ENCODE data around the gene MSL3B.

MSL3B gene

GRCh38 chr2:233854241-233854981 is 13.8 kb downstream of the MSL3B start, which contains the start of gene HJURP:
TSS of gene HJURP (minus strand) at chr2:233854535. CDS start at chr2:233854500, 35 bp downstream.
- TF ChIP-seq CTCF (IDR thresholded peaks at IDR 0.05; ENCODE audit: low read depth, low read length, missing control alignments) = no peak
- peak; percentile 86 for DNase-seq (ENCODE audit: extremely low read depth, low read depth)
- H3K4me3 ChIP-seq (replicated peaks; ENCODE audit: low read depth, low read length) = peak within 1 kb of the TSS; percentile 88

GRCh38 chr2:233853883-233854240 is 14.3 kb downstream of the MSL3B start:
- no peak for TF ChIP-seq CTCF (IDR thresholded peaks at IDR 0.05; ENCODE audit: low read depth, low read length, missing control alignments)
- DNase-seq (ENCODE audit: extremely low read depth, low read depth) = no peak
- peak overlapping the region; percentile 88 for H3K4me3 ChIP-seq (replicated peaks; ENCODE audit: low read depth, low read length)

DNA sequence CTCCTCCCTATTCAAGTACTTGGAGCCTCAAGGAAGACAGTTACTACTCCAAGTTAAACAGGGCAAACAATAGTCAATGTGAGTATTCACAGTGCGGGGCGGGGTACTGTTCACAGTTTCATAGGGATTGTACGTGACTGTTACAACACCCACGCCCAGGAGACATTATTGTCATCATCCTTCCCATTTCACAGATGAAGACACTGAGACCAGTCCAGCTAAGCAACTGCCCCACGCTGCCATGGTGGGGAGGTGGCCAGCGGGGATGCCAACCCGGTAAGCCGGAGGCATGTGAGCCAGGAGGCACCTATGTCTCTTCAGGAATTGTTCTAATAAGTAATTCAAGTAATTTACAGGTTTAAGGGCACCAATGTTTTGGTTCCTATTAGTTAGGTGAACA is 14.8 kb downstream of the MSL3B start:
- no peak for DNase-seq (ENCODE audit: extremely low read depth, low read depth)
- peak overlapping the region; percentile 88 for H3K4me3 ChIP-seq (replicated peaks; ENCODE audit: low read depth, low read length)
- TF ChIP-seq CTCF (IDR thresholded peaks at IDR 0.05; ENCODE audit: low read depth, low read length, missing control alignments) = no peak

- DNase-seq (ENCODE audit: extremely low read depth, low read depth) = no peak
- peak overlapping the region; percentile 88 for H3K4me3 ChIP-seq (replicated peaks; ENCODE audit: low read depth, low read length)
- no peak for TF ChIP-seq CTCF (IDR thresholded peaks at IDR 0.05; ENCODE audit: low read depth, low read length, missing control alignments)
Observed at GRCh38 chr2:233852056-233852455, 16.1 kb downstream of the MSL3B start.

DNA sequence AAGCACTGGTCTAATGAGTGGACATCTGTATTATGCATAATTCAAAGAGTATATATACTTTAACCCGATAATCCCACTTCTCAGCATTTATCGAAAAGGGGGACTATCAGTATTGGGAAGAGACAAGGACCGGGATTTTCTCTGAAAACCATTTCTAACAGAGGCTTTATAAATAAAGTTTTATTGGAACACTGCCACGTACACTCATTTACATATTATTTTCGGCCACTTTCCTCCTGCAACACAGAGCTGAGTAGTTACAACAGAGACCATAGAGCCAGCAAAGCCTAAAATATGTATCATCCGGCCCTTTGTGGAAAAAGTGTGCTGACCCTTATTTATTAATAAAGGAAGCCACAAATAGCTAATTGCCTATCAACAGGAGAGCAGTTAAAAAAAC is 17.0 kb downstream of the MSL3B start:
- no peak overlapping the region for H3K4me3 ChIP-seq (replicated peaks; ENCODE audit: low read depth, low read length)
- no peak for DNase-seq (ENCODE audit: extremely low read depth, low read depth)
- TF ChIP-seq CTCF (IDR thresholded peaks at IDR 0.05; ENCODE audit: low read depth, low read length, missing control alignments) = no peak

GRCh38 chr2:233850745-233851144 is 17.4 kb downstream of the MSL3B start:
- no peak for TF ChIP-seq CTCF (IDR thresholded peaks at IDR 0.05; ENCODE audit: low read depth, low read length, missing control alignments)
- H3K4me3 ChIP-seq (replicated peaks; ENCODE audit: low read depth, low read length) = no peak overlapping the region
- no peak for DNase-seq (ENCODE audit: extremely low read depth, low read depth)

All from HFF-Myc (cell line).